GM23338 (cell line): Measurements from ENCODE around the gene SMCO3. TPM values are rescaled to one million over a fixed set of nuclear protein-coding genes. Genes with fewer than 3 reads are reported as not detected.

ENCODE experiments used
- ATAC-seq: fragments of 200-7000 bp; cut with Tn5 transposase; 3 replicates; pipeline ENCODE4 v1.9.1; 2020
- DNase-seq: peaks from one replicate; pipeline ENCODE4 v3.0.0-alpha.2; 2015; ENCODE audit warnings: low spot score
- H2AFZ ChIP-seq: fragments of 200-600 bp; sonication (generic); 2 replicates; pipeline ENCODE4 v1.8.0; 2016; ENCODE audit warnings: antibody characterized with exemption, mild to moderate bottlenecking, moderate library complexity
- H3F3A ChIP-seq: fragments of 200-600 bp; sonication (generic); replicated peaks from 2 replicates; pipeline ENCODE4 v1.8.0; 2017; ENCODE audit warnings: antibody characterized with exemption, mixed run types, low read depth
- H3K27ac ChIP-seq: fragments of 200-600 bp; sonication (generic); 2 replicates; pipeline ENCODE4 v1.6.1; 2016; ENCODE audit warnings: low read depth
- H3K27me3 ChIP-seq: fragments of 200-600 bp; sonication (generic); 2 replicates; pipeline ENCODE4 v1.8.0; 2016; ENCODE audit warnings: mild to moderate bottlenecking, mixed run types, moderate library complexity; ENCODE audit not compliant: insufficient read depth
- H3K36me3 ChIP-seq: fragments of 200-600 bp; sonication (generic); 2 replicates; pipeline ENCODE4 v1.8.0; 2016; ENCODE audit warnings: mild to moderate bottlenecking; ENCODE audit not compliant: insufficient read depth
- H3K4me1 ChIP-seq: fragments of 200-600 bp; sonication (generic); 2 replicates; pipeline ENCODE4 v1.8.0; 2016; ENCODE audit warnings: mild to moderate bottlenecking, moderate library complexity; ENCODE audit not compliant: insufficient read depth
- H3K4me2 ChIP-seq: fragments of 200-600 bp; sonication (generic); 2 replicates; pipeline ENCODE4 v1.7.1; 2017; ENCODE audit warnings: mixed run types
- H3K4me3 ChIP-seq: fragments of 200-600 bp; sonication (generic); 2 replicates; pipeline ENCODE4 v1.6.1; 2016; ENCODE audit warnings: mixed run types
- H3K79me2 ChIP-seq: fragments of 200-600 bp; sonication (generic); replicated peaks from 2 replicates; pipeline ENCODE4 v1.8.0; 2017; ENCODE audit warnings: mild to moderate bottlenecking; ENCODE audit not compliant: insufficient read depth
- H3K9me2 ChIP-seq: fragments of 200-600 bp; sonication (generic); 2 replicates; pipeline ENCODE4 v1.8.0; 2017; ENCODE audit not compliant: insufficient read depth
- H4K20me1 ChIP-seq: fragments of 200-600 bp; sonication (generic); replicated peaks from 2 replicates; pipeline ENCODE4 v1.8.0; 2017; ENCODE audit warnings: mild to moderate bottlenecking; ENCODE audit not compliant: insufficient read depth
- H3K27ac Mint-ChIP-seq: 2 replicates; pipeline ENCODE4 v1.8.0; 2020; ENCODE audit warnings: inconsistent platforms, mild to moderate bottlenecking, moderate library complexity, mixed read lengths
- H3K27me3 Mint-ChIP-seq: 3 replicates; pipeline ENCODE4 v1.8.0; 2022; ENCODE audit warnings: low read depth, mild to moderate bottlenecking, moderate library complexity, mixed read lengths, inconsistent platforms; ENCODE audit not compliant: insufficient read depth, poor library complexity
- H3K36me3 Mint-ChIP-seq: 3 replicates; pipeline ENCODE4 v1.8.0; 2021; ENCODE audit warnings: low read depth, mild to moderate bottlenecking, inconsistent platforms, moderate library complexity, mixed read lengths
- H3K4me1 Mint-ChIP-seq: 3 replicates; pipeline ENCODE4 v1.8.0; 2020; ENCODE audit warnings: mild to moderate bottlenecking, inconsistent platforms, mixed read lengths
- H3K4me3 Mint-ChIP-seq: 3 replicates; pipeline ENCODE4 v1.8.0; 2021; ENCODE audit warnings: moderate library complexity, mild to moderate bottlenecking, inconsistent platforms, mixed read lengths
- H3K9me3 Mint-ChIP-seq: 3 replicates; pipeline ENCODE4 v1.8.0; 2020; ENCODE audit warnings: moderate library complexity, mild to moderate bottlenecking, inconsistent platforms, mixed read lengths
- CREB1 ChIP-seq: fragments of 250-450 bp; sonication (Bioruptor Pico); IDR thresholded peaks from 2 replicates; pipeline ENCODE4 v1.5.0; 2020; ENCODE audit warnings: low read depth, mild to moderate bottlenecking, moderate library complexity
- CTCF ChIP-seq, 2 experiments: fragments of 200-600 bp in 1 of 2; sonication (generic) in 1 of 2; conservative IDR thresholded peaks; 2 replicates each; pipeline versions ENCODE4 v1.5.1 to v1.6.1; 2016 to 2017; ENCODE audit warnings: antibody characterized with exemption in 2 of 2, low read depth in 2 of 2, mild to moderate bottlenecking in 2 of 2, moderate library complexity in 1 of 2
- EZH2 ChIP-seq: fragments of 200-600 bp; sonication (generic); IDR thresholded peaks from one replicate; pipeline ENCODE4 v1.8.0; 2017; ENCODE audit warnings: antibody characterized with exemption, mild to moderate bottlenecking, low read depth; ENCODE audit not compliant: unreplicated experiment
- EZH2phosphoT487 ChIP-seq: fragments of 200-600 bp; sonication (generic); IDR thresholded peaks from one replicate; pipeline ENCODE4 v1.8.1; 2018; ENCODE audit warnings: antibody characterized with exemption; ENCODE audit not compliant: unreplicated experiment
- JUNB ChIP-seq: IDR thresholded peaks from one replicate; pipeline ENCODE4 v1.6.1; 2016; ENCODE audit warnings: antibody characterized with exemption; ENCODE audit not compliant: unreplicated experiment
- NANOG ChIP-seq: IDR thresholded peaks from 2 replicates; pipeline ENCODE4 v1.6.1; 2016; ENCODE audit warnings: antibody characterized with exemption, borderline replicate concordance
- POLR2AphosphoS5 ChIP-seq: IDR thresholded peaks from 2 replicates; pipeline ENCODE4 v1.6.1; 2016; ENCODE audit warnings: antibody characterized with exemption, low read depth
- REST ChIP-seq: IDR thresholded peaks from one replicate; pipeline ENCODE4 v1.6.1; 2018; ENCODE audit warnings: antibody characterized with exemption; ENCODE audit not compliant: unreplicated experiment
- ZNF114 ChIP-seq: fragments of 250-450 bp; sonication (Bioruptor Pico); IDR thresholded peaks from 2 replicates; pipeline ENCODE4 v1.5.0; 2020; ENCODE audit warnings: mild to moderate bottlenecking, moderate library complexity
- ZNF331 ChIP-seq: fragments of 250-450 bp; sonication (Bioruptor Pico); IDR thresholded peaks from 2 replicates; pipeline ENCODE4 v1.5.0; 2020; ENCODE audit warnings: low read depth, mild to moderate bottlenecking, moderate library complexity
- polyA plus RNA-seq: library from polyadenylated mRNA; unstranded; fragments of >200 nt; fragmentation: Nextera tagmentation; extraction: Ambion mirVana; gene quantifications from 2 replicates; pipeline ENCODE4 v1.2.1, GENCODE V29; 2016
- total RNA-seq: library from RNA; depleted of rRNA; stranded (reverse); fragments of >200 nt; shearing (Covaris generic); gene quantifications from 2 replicates; pipeline ENCODE4 v1.2.3, GENCODE V29; 2014

SMCO3 gene
- total and polyA plus RNA-seq, 2 experiments from 2014 or later: 0.13 TPM; not detected in 1

- Histone ChIP-seq H3K27ac (no peak overlapping the region), H4K20me1 (no peaks in the 10 kb centered on the region), H3K4me2 (no peak overlapping the region), H2AFZ (no peak overlapping the region), H3K4me3 (no peak overlapping the region), H3F3A (no peaks in the 10 kb centered on the region), H3K4me1 (no peaks in the 10 kb centered on the region), H3K9me2 (no peaks in the 10 kb centered on the region), H3K79me2 (no peaks in the 10 kb centered on the region), H3K27me3 (no peaks in the 10 kb centered on the region), H3K36me3 (no peaks in the 10 kb centered on the region)
- H3K4me1 Mint-ChIP-seq: peaks cover 3% of the 10 kb centered on the region; the same call in 1 of the 3 replicates
- no peak overlapping the region for H3K4me3 Mint-ChIP-seq
- TF ChIP-seq ZNF114 (CRISPR knock-in tag): no peak
- TF ChIP-seq POLR2AphosphoS5: no peak
- no peak for TF ChIP-seq NANOG
- no peak for TF ChIP-seq CREB1 (CRISPR knock-in tag)
- TF ChIP-seq EZH2phosphoT487: no peak
- no peak for TF ChIP-seq ZNF331 (CRISPR knock-in tag)
- no peak for TF ChIP-seq JUNB
- no peak for TF ChIP-seq REST
- TF ChIP-seq EZH2: no peak
- TF ChIP-seq CTCF (conservative IDR thresholded peaks at IDR 0.05; ENCODE audit: low read depth in 2 of 2): no peak
- H3K36me3 Mint-ChIP-seq: peaks cover 2% of the 10 kb centered on the region; the same call in 1 of the 3 replicates
- ATAC-seq: no peak
- H3K9me3 Mint-ChIP-seq: peaks cover 9% of the 10 kb centered on the region; the same call in 1 of the 3 replicates
- no peak overlapping the region for H3K27ac Mint-ChIP-seq
- H3K27me3 Mint-ChIP-seq: no peaks in the 10 kb centered on the region
- DNase-seq: no peak
Measured at GRCh38 chr12:14839262-14839661, 25.3 kb upstream of the SMCO3 start.
